GM23338 (cell line): ENCODE data around the gene PRDM5. TPM values are rescaled to one million over a fixed set of nuclear protein-coding genes. Genes with fewer than 3 reads are reported as not detected.

Experiments used
- ATAC-seq: fragments of 200-7000 bp; cut with Tn5 transposase; 3 replicates; pipeline ENCODE4 v1.9.1; 2020
- DNase-seq: peaks from one replicate; pipeline ENCODE4 v3.0.0-alpha.2; 2015; ENCODE audit warnings: low spot score
- H2AFZ ChIP-seq: fragments of 200-600 bp; sonication (generic); 2 replicates; pipeline ENCODE4 v1.8.0; 2016; ENCODE audit warnings: antibody characterized with exemption, mild to moderate bottlenecking, moderate library complexity
- H3F3A ChIP-seq: fragments of 200-600 bp; sonication (generic); replicated peaks from 2 replicates; pipeline ENCODE4 v1.8.0; 2017; ENCODE audit warnings: antibody characterized with exemption, mixed run types, low read depth
- H3K27ac ChIP-seq: fragments of 200-600 bp; sonication (generic); 2 replicates; pipeline ENCODE4 v1.6.1; 2016; ENCODE audit warnings: low read depth
- H3K27me3 ChIP-seq: fragments of 200-600 bp; sonication (generic); 2 replicates; pipeline ENCODE4 v1.8.0; 2016; ENCODE audit warnings: mild to moderate bottlenecking, mixed run types, moderate library complexity; ENCODE audit not compliant: insufficient read depth
- H3K36me3 ChIP-seq: fragments of 200-600 bp; sonication (generic); 2 replicates; pipeline ENCODE4 v1.8.0; 2016; ENCODE audit warnings: mild to moderate bottlenecking; ENCODE audit not compliant: insufficient read depth
- H3K4me1 ChIP-seq: fragments of 200-600 bp; sonication (generic); 2 replicates; pipeline ENCODE4 v1.8.0; 2016; ENCODE audit warnings: mild to moderate bottlenecking, moderate library complexity; ENCODE audit not compliant: insufficient read depth
- H3K4me2 ChIP-seq: fragments of 200-600 bp; sonication (generic); 2 replicates; pipeline ENCODE4 v1.7.1; 2017; ENCODE audit warnings: mixed run types
- H3K4me3 ChIP-seq: fragments of 200-600 bp; sonication (generic); 2 replicates; pipeline ENCODE4 v1.6.1; 2016; ENCODE audit warnings: mixed run types
- H3K79me2 ChIP-seq: fragments of 200-600 bp; sonication (generic); replicated peaks from 2 replicates; pipeline ENCODE4 v1.8.0; 2017; ENCODE audit warnings: mild to moderate bottlenecking; ENCODE audit not compliant: insufficient read depth
- H3K9me2 ChIP-seq: fragments of 200-600 bp; sonication (generic); 2 replicates; pipeline ENCODE4 v1.8.0; 2017; ENCODE audit not compliant: insufficient read depth
- H4K20me1 ChIP-seq: fragments of 200-600 bp; sonication (generic); replicated peaks from 2 replicates; pipeline ENCODE4 v1.8.0; 2017; ENCODE audit warnings: mild to moderate bottlenecking; ENCODE audit not compliant: insufficient read depth
- H3K27ac Mint-ChIP-seq: 2 replicates; pipeline ENCODE4 v1.8.0; 2020; ENCODE audit warnings: inconsistent platforms, mild to moderate bottlenecking, moderate library complexity, mixed read lengths
- H3K27me3 Mint-ChIP-seq: 3 replicates; pipeline ENCODE4 v1.8.0; 2022; ENCODE audit warnings: low read depth, mild to moderate bottlenecking, moderate library complexity, mixed read lengths, inconsistent platforms; ENCODE audit not compliant: insufficient read depth, poor library complexity
- H3K36me3 Mint-ChIP-seq: 3 replicates; pipeline ENCODE4 v1.8.0; 2021; ENCODE audit warnings: low read depth, mild to moderate bottlenecking, inconsistent platforms, moderate library complexity, mixed read lengths
- H3K4me1 Mint-ChIP-seq: 3 replicates; pipeline ENCODE4 v1.8.0; 2020; ENCODE audit warnings: mild to moderate bottlenecking, inconsistent platforms, mixed read lengths
- H3K4me3 Mint-ChIP-seq: 3 replicates; pipeline ENCODE4 v1.8.0; 2021; ENCODE audit warnings: moderate library complexity, mild to moderate bottlenecking, inconsistent platforms, mixed read lengths
- H3K9me3 Mint-ChIP-seq: 3 replicates; pipeline ENCODE4 v1.8.0; 2020; ENCODE audit warnings: moderate library complexity, mild to moderate bottlenecking, inconsistent platforms, mixed read lengths
- CREB1 ChIP-seq: fragments of 250-450 bp; sonication (Bioruptor Pico); IDR thresholded peaks from 2 replicates; pipeline ENCODE4 v1.5.0; 2020; ENCODE audit warnings: low read depth, mild to moderate bottlenecking, moderate library complexity
- EZH2 ChIP-seq: fragments of 200-600 bp; sonication (generic); IDR thresholded peaks from one replicate; pipeline ENCODE4 v1.8.0; 2017; ENCODE audit warnings: antibody characterized with exemption, mild to moderate bottlenecking, low read depth; ENCODE audit not compliant: unreplicated experiment
- EZH2phosphoT487 ChIP-seq: fragments of 200-600 bp; sonication (generic); IDR thresholded peaks from one replicate; pipeline ENCODE4 v1.8.1; 2018; ENCODE audit warnings: antibody characterized with exemption; ENCODE audit not compliant: unreplicated experiment
- JUNB ChIP-seq: IDR thresholded peaks from one replicate; pipeline ENCODE4 v1.6.1; 2016; ENCODE audit warnings: antibody characterized with exemption; ENCODE audit not compliant: unreplicated experiment
- NANOG ChIP-seq: IDR thresholded peaks from 2 replicates; pipeline ENCODE4 v1.6.1; 2016; ENCODE audit warnings: antibody characterized with exemption, borderline replicate concordance
- POLR2AphosphoS5 ChIP-seq: IDR thresholded peaks from 2 replicates; pipeline ENCODE4 v1.6.1; 2016; ENCODE audit warnings: antibody characterized with exemption, low read depth
- STAT1 ChIP-seq: IDR thresholded peaks from one replicate; pipeline ENCODE4 v1.6.1; 2016; ENCODE audit warnings: antibody characterized with exemption; ENCODE audit not compliant: unreplicated experiment
- ZNF114 ChIP-seq: fragments of 250-450 bp; sonication (Bioruptor Pico); IDR thresholded peaks from 2 replicates; pipeline ENCODE4 v1.5.0; 2020; ENCODE audit warnings: mild to moderate bottlenecking, moderate library complexity
- ZNF331 ChIP-seq: fragments of 250-450 bp; sonication (Bioruptor Pico); IDR thresholded peaks from 2 replicates; pipeline ENCODE4 v1.5.0; 2020; ENCODE audit warnings: low read depth, mild to moderate bottlenecking, moderate library complexity
- polyA plus RNA-seq: library from polyadenylated mRNA; unstranded; fragments of >200 nt; fragmentation: Nextera tagmentation; extraction: Ambion mirVana; gene quantifications from 2 replicates; pipeline ENCODE4 v1.2.1, GENCODE V29; 2016
- total RNA-seq: library from RNA; depleted of rRNA; stranded (reverse); fragments of >200 nt; shearing (Covaris generic); gene quantifications from 2 replicates; pipeline ENCODE4 v1.2.3, GENCODE V29; 2014
- TF ChIP-seq, protein P1 (sequence below): IDR thresholded peaks from 2 replicates; pipeline ENCODE4 v1.6.1; 2016; ENCODE audit warnings: antibody characterized with exemption
- TF ChIP-seq, protein P2 (sequence below): fragments of 250-450 bp; sonication (Bioruptor Pico); IDR thresholded peaks from 2 replicates; pipeline ENCODE4 v1.5.0; 2020; ENCODE audit warnings: mild to moderate bottlenecking, moderate library complexity
- TF ChIP-seq, protein P3 (sequence below), 2 experiments: fragments of 200-600 bp in 1 of 2; sonication (generic) in 1 of 2; conservative IDR thresholded peaks; 2 replicates each; pipeline versions ENCODE4 v1.5.1 to v1.6.1; 2016 to 2017; ENCODE audit warnings: antibody characterized with exemption in 2 of 2, low read depth in 2 of 2, mild to moderate bottlenecking in 2 of 2, moderate library complexity in 1 of 2
- TF ChIP-seq, protein P4 (sequence below): IDR thresholded peaks from one replicate; pipeline ENCODE4 v1.6.1; 2018; ENCODE audit warnings: antibody characterized with exemption; ENCODE audit not compliant: unreplicated experiment

Gene PRDM5
- total and polyA plus RNA-seq, 2 experiments from 2014 or later = 11.2 to 40.4 TPM

DNA sequence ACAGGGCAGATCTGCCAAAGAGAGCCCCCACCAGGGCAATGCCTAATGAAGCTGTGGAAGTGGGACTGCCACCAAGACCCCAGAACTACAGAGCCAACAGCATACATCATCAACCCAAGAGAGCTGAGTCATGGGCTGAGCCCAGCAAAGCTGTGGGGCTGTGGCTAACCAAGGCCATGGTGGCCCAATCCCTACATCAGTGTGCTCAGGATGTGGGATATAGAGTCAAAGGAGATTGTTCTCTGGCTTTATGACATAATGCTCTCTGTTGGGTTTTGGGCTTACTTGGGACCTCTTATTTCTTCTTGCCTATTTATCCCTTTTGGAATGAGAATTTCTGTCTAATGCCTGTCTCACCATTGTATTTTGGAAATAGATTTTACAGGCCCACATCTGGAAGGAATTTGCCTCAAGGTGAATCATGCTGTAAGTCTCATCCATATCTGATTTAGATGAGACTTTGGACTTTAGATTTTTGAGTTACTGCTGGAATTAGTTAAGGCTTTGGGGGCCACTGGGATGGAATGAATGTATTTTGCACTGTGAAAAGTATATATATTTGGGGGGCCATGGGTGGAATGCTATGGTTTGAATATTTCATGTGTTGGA, 5.4 kb upstream of the PRDM5 start:
- TF ChIP-seq ZNF114 (CRISPR knock-in tag) (no peak), EZH2phosphoT487 (no peak), EZH2 (no peak), POLR2AphosphoS5 (no peak), ZNF331 (CRISPR knock-in tag) (no peak), CREB1 (no peak), STAT1 (no peak), NANOG (no peak), JUNB (no peak)
- TF ChIP-seq, protein P1, sequence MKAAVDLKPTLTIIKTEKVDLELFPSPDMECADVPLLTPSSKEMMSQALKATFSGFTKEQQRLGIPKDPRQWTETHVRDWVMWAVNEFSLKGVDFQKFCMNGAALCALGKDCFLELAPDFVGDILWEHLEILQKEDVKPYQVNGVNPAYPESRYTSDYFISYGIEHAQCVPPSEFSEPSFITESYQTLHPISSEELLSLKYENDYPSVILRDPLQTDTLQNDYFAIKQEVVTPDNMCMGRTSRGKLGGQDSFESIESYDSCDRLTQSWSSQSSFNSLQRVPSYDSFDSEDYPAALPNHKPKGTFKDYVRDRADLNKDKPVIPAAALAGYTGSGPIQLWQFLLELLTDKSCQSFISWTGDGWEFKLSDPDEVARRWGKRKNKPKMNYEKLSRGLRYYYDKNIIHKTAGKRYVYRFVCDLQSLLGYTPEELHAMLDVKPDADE = no peak
- TF ChIP-seq, protein P2, sequence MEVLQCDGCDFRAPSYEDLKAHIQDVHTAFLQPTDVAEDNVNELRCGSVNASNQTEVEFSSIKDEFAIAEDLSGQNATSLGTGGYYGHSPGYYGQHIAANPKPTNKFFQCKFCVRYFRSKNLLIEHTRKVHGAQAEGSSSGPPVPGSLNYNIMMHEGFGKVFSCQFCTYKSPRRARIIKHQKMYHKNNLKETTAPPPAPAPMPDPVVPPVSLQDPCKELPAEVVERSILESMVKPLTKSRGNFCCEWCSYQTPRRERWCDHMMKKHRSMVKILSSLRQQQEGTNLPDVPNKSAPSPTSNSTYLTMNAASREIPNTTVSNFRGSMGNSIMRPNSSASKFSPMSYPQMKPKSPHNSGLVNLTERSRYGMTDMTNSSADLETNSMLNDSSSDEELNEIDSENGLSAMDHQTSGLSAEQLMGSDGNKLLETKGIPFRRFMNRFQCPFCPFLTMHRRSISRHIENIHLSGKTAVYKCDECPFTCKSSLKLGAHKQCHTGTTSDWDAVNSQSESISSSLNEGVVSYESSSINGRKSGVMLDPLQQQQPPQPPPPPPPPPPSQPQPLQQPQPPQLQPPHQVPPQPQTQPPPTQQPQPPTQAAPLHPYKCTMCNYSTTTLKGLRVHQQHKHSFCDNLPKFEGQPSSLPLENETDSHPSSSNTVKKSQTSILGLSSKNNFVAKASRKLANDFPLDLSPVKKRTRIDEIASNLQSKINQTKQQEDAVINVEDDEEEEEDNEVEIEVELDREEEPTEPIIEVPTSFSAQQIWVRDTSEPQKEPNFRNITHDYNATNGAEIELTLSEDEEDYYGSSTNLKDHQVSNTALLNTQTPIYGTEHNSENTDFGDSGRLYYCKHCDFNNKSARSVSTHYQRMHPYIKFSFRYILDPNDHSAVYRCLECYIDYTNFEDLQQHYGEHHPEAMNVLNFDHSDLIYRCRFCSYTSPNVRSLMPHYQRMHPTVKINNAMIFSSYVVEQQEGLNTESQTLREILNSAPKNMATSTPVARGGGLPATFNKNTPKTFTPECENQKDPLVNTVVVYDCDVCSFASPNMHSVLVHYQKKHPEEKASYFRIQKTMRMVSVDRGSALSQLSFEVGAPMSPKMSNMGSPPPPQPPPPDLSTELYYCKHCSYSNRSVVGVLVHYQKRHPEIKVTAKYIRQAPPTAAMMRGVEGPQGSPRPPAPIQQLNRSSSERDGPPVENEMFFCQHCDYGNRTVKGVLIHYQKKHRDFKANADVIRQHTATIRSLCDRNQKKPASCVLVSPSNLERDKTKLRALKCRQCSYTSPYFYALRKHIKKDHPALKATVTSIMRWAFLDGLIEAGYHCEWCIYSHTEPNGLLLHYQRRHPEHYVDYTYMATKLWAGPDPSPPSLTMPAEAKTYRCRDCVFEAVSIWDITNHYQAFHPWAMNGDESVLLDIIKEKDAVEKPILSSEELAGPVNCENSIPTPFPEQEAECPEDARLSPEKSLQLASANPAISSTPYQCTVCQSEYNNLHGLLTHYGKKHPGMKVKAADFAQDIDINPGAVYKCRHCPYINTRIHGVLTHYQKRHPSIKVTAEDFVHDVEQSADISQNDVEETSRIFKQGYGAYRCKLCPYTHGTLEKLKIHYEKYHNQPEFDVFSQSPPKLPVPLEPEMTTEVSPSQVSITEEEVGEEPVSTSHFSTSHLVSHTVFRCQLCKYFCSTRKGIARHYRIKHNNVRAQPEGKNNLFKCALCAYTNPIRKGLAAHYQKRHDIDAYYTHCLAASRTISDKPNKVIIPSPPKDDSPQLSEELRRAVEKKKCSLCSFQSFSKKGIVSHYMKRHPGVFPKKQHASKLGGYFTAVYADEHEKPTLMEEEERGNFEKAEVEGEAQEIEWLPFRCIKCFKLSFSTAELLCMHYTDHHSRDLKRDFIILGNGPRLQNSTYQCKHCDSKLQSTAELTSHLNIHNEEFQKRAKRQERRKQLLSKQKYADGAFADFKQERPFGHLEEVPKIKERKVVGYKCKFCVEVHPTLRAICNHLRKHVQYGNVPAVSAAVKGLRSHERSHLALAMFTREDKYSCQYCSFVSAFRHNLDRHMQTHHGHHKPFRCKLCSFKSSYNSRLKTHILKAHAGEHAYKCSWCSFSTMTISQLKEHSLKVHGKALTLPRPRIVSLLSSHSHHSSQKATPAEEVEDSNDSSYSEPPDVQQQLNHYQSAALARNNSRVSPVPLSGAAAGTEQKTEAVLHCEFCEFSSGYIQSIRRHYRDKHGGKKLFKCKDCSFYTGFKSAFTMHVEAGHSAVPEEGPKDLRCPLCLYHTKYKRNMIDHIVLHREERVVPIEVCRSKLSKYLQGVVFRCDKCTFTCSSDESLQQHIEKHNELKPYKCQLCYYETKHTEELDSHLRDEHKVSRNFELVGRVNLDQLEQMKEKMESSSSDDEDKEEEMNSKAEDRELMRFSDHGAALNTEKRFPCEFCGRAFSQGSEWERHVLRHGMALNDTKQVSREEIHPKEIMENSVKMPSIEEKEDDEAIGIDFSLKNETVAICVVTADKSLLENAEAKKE (CRISPR knock-in tag) = no peak
- TF ChIP-seq, protein P3, sequence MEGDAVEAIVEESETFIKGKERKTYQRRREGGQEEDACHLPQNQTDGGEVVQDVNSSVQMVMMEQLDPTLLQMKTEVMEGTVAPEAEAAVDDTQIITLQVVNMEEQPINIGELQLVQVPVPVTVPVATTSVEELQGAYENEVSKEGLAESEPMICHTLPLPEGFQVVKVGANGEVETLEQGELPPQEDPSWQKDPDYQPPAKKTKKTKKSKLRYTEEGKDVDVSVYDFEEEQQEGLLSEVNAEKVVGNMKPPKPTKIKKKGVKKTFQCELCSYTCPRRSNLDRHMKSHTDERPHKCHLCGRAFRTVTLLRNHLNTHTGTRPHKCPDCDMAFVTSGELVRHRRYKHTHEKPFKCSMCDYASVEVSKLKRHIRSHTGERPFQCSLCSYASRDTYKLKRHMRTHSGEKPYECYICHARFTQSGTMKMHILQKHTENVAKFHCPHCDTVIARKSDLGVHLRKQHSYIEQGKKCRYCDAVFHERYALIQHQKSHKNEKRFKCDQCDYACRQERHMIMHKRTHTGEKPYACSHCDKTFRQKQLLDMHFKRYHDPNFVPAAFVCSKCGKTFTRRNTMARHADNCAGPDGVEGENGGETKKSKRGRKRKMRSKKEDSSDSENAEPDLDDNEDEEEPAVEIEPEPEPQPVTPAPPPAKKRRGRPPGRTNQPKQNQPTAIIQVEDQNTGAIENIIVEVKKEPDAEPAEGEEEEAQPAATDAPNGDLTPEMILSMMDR (conservative IDR thresholded peaks at IDR 0.05; ENCODE audit: low read depth in 2 of 2) = no peak
- TF ChIP-seq, protein P4, sequence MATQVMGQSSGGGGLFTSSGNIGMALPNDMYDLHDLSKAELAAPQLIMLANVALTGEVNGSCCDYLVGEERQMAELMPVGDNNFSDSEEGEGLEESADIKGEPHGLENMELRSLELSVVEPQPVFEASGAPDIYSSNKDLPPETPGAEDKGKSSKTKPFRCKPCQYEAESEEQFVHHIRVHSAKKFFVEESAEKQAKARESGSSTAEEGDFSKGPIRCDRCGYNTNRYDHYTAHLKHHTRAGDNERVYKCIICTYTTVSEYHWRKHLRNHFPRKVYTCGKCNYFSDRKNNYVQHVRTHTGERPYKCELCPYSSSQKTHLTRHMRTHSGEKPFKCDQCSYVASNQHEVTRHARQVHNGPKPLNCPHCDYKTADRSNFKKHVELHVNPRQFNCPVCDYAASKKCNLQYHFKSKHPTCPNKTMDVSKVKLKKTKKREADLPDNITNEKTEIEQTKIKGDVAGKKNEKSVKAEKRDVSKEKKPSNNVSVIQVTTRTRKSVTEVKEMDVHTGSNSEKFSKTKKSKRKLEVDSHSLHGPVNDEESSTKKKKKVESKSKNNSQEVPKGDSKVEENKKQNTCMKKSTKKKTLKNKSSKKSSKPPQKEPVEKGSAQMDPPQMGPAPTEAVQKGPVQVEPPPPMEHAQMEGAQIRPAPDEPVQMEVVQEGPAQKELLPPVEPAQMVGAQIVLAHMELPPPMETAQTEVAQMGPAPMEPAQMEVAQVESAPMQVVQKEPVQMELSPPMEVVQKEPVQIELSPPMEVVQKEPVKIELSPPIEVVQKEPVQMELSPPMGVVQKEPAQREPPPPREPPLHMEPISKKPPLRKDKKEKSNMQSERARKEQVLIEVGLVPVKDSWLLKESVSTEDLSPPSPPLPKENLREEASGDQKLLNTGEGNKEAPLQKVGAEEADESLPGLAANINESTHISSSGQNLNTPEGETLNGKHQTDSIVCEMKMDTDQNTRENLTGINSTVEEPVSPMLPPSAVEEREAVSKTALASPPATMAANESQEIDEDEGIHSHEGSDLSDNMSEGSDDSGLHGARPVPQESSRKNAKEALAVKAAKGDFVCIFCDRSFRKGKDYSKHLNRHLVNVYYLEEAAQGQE = no peak
- Mint-ChIP-seq H3K9me3 (no peaks in the 10 kb centered on the region; the same call in 2 of the 3 replicates), H3K4me1 (peaks cover 13% of the 10 kb centered on the region; the same call in 2 of the 3 replicates), H3K27me3 (peaks cover 4% of the 10 kb centered on the region), H3K27ac (no peak overlapping the region), H3K36me3 (no peaks in the 10 kb centered on the region; the same call in 2 of the 3 replicates), H3K4me3 (no peak overlapping the region)
- Histone ChIP-seq H3K4me1 (peaks cover 10% of the 10 kb centered on the region), H3K27ac (no peak overlapping the region), H3K79me2 (no peaks in the 10 kb centered on the region), H4K20me1 (no peaks in the 10 kb centered on the region), H3K36me3 (no peaks in the 10 kb centered on the region), H3K4me3 (no peak overlapping the region), H2AFZ (no peak overlapping the region), H3F3A (no peaks in the 10 kb centered on the region), H3K27me3 (no peaks in the 10 kb centered on the region), H3K4me2 (no peak overlapping the region), H3K9me2 (peaks cover 12% of the 10 kb centered on the region; the same call in 1 of the 2 replicates)
- DNase-seq (no peak), ATAC-seq (no peak)
